Measurements from ENCODE around the gene SEC24B.
A peak's percentile ranks its signal among the peaks of the same experiment; 100 is the strongest.

Gene SEC24B

GRCh38 chr4:109418588-109418987 is 15.0 kb upstream of the SEC24B start:
- H3K9ac ChIP-seq (ENCODE audit: insufficient read length): no peak overlapping the region
- no peak overlapping the region for H3K4me3 ChIP-seq
- H3K27ac ChIP-seq: no peak overlapping the region
- H3K36me3 ChIP-seq (ENCODE audit: insufficient read depth, low read length): no peaks in the 10 kb centered on the region
- no peak for DNase-seq (ENCODE audit: low read depth, low spot score)
- no peaks in the 10 kb centered on the region for H3K9me3 ChIP-seq (ENCODE audit: low read depth, low read length)
- TF ChIP-seq EZH2 (IDR thresholded peaks at IDR 0.05): no peak
- no peak for TF ChIP-seq POLR2AphosphoS5 (IDR thresholded peaks at IDR 0.05; ENCODE audit: borderline replicate concordance, low read depth, low read length)
- no peak for TF ChIP-seq FOXP2 (optimal IDR thresholded peaks at IDR 0.05; ENCODE audit: control extremely low read depth, extremely low read length, insufficient read depth)

- Histone ChIP-seq H3K27ac (no peak overlapping the region), H3K9me3 (ENCODE audit: low read depth, low read length) (no peaks in the 10 kb centered on the region), H3K9ac (ENCODE audit: insufficient read length) (no peak overlapping the region), H3K4me3 (no peak overlapping the region), H3K36me3 (ENCODE audit: insufficient read depth, low read length) (no peaks in the 10 kb centered on the region)
- no peak for DNase-seq (ENCODE audit: low read depth, low spot score)
- TF ChIP-seq POLR2AphosphoS5 (IDR thresholded peaks at IDR 0.05; ENCODE audit: borderline replicate concordance, low read depth, low read length) (no peak), FOXP2 (optimal IDR thresholded peaks at IDR 0.05; ENCODE audit: control extremely low read depth, extremely low read length, insufficient read depth) (no peak), EZH2 (IDR thresholded peaks at IDR 0.05) (no peak)
Measured at GRCh38 chr4:109419679-109420078, 13.9 kb upstream of the SEC24B start.

- no peak for TF ChIP-seq POLR2AphosphoS5 (IDR thresholded peaks at IDR 0.05; ENCODE audit: borderline replicate concordance, low read depth, low read length)
- DNase-seq (ENCODE audit: low read depth, low spot score): no peak
- H3K36me3 ChIP-seq (ENCODE audit: insufficient read depth, low read length): no peaks in the 10 kb centered on the region
Measured at GRCh38 chr4:109424093-109424841, 9.3 kb upstream of the SEC24B start.

GRCh38 chr4:109425405-109425804 is 8.2 kb upstream of the SEC24B start:
- TF ChIP-seq POLR2AphosphoS5 (IDR thresholded peaks at IDR 0.05; ENCODE audit: borderline replicate concordance, low read depth, low read length) (no peak), FOXP2 (optimal IDR thresholded peaks at IDR 0.05; ENCODE audit: control extremely low read depth, extremely low read length, insufficient read depth) (no peak), EZH2 (IDR thresholded peaks at IDR 0.05) (no peak)

More at GRCh38 chr4:109424093-109424841, 9.3 kb upstream of the SEC24B start:
- Histone ChIP-seq H3K9me3 (ENCODE audit: low read depth, low read length) (no peaks in the 10 kb centered on the region), H3K9ac (ENCODE audit: insufficient read length) (no peak overlapping the region), H3K4me3 (no peak overlapping the region), H3K27ac (no peak overlapping the region)

GRCh38 chr4:109429545-109429944 is 4.1 kb upstream of the SEC24B start:
- no peak for DNase-seq (ENCODE audit: low read depth, low spot score)
- Histone ChIP-seq H3K36me3 (ENCODE audit: insufficient read depth, low read length) (no peaks in the 10 kb centered on the region), H3K9me3 (ENCODE audit: low read depth, low read length) (no peaks in the 10 kb centered on the region), H3K9ac (ENCODE audit: insufficient read length) (no peak overlapping the region), H3K27ac (no peak overlapping the region), H3K4me3 (no peak overlapping the region)
- no peak for TF ChIP-seq EZH2 (IDR thresholded peaks at IDR 0.05)
- TF ChIP-seq FOXP2 (optimal IDR thresholded peaks at IDR 0.05; ENCODE audit: control extremely low read depth, extremely low read length, insufficient read depth): no peak
- TF ChIP-seq POLR2AphosphoS5 (IDR thresholded peaks at IDR 0.05; ENCODE audit: borderline replicate concordance, low read depth, low read length): no peak

More at GRCh38 chr4:109425405-109425804, 8.2 kb upstream of the SEC24B start:
- Histone ChIP-seq H3K27ac (no peak overlapping the region), H3K9ac (ENCODE audit: insufficient read length) (no peak overlapping the region), H3K4me3 (no peak overlapping the region), H3K9me3 (ENCODE audit: low read depth, low read length) (no peaks in the 10 kb centered on the region), H3K36me3 (ENCODE audit: insufficient read depth, low read length) (no peaks in the 10 kb centered on the region)
- no peak for DNase-seq (ENCODE audit: low read depth, low spot score)

GRCh38 chr4:109432203-109432602 is 1.4 kb upstream of the SEC24B start:
- H3K9me3 ChIP-seq (ENCODE audit: low read depth, low read length): no peaks in the 10 kb centered on the region
- no peak overlapping the region for H3K27ac ChIP-seq
- no peak for TF ChIP-seq EZH2 (IDR thresholded peaks at IDR 0.05)
- no peak for TF ChIP-seq FOXP2 (optimal IDR thresholded peaks at IDR 0.05; ENCODE audit: control extremely low read depth, extremely low read length, insufficient read depth)
- TF ChIP-seq POLR2AphosphoS5 (IDR thresholded peaks at IDR 0.05; ENCODE audit: borderline replicate concordance, low read depth, low read length): no peak
- DNase-seq (ENCODE audit: low read depth, low spot score): no peak
- peak overlapping the region; percentile 88 for H3K4me3 ChIP-seq
- H3K36me3 ChIP-seq (ENCODE audit: insufficient read depth, low read length): no peaks in the 10 kb centered on the region
- H3K9ac ChIP-seq (ENCODE audit: insufficient read length): peak overlapping the region; percentile 87

GRCh38 chr4:109432696-109433095 is 919 bp upstream of the SEC24B start:
- Histone ChIP-seq H3K9me3 (ENCODE audit: low read depth, low read length) (no peaks in the 10 kb centered on the region), H3K27ac (0 out of 2 replicates have a peak overlapping the region, but pooled peaks have one; percentile 2), H3K36me3 (ENCODE audit: insufficient read depth, low read length) (no peaks in the 10 kb centered on the region), H3K9ac (ENCODE audit: insufficient read length) (peak overlapping the region; percentile 87), H3K4me3 (peak overlapping the region; percentile 88)
- TF ChIP-seq FOXP2 (optimal IDR thresholded peaks at IDR 0.05; ENCODE audit: control extremely low read depth, extremely low read length, insufficient read depth) (no peak), EZH2 (IDR thresholded peaks at IDR 0.05) (no peak), POLR2AphosphoS5 (IDR thresholded peaks at IDR 0.05; ENCODE audit: borderline replicate concordance, low read depth, low read length) (no peak)
- DNase-seq (ENCODE audit: low read depth, low spot score): no peak

GRCh38 chr4:109434007-109434971 is 674 bp downstream of the SEC24B start:
- Histone ChIP-seq H3K27ac (no peak overlapping the region), H3K9me3 (ENCODE audit: low read depth, low read length) (no peaks in the 10 kb centered on the region), H3K36me3 (ENCODE audit: insufficient read depth, low read length) (no peaks in the 10 kb centered on the region), H3K4me3 (peak overlapping the region; percentile 88), H3K9ac (ENCODE audit: insufficient read length) (peak overlapping the region; percentile 87)
- no peak for TF ChIP-seq FOXP2 (optimal IDR thresholded peaks at IDR 0.05; ENCODE audit: control extremely low read depth, extremely low read length, insufficient read depth)
- no peak for TF ChIP-seq EZH2 (IDR thresholded peaks at IDR 0.05)
- TF ChIP-seq POLR2AphosphoS5 (IDR thresholded peaks at IDR 0.05; ENCODE audit: borderline replicate concordance, low read depth, low read length): no peak
- no peak for DNase-seq (ENCODE audit: low read depth, low spot score)
